Lower leg skin (tissue), 4 donors: ENCODE measurements around the gene LGALS8. TPM values are rescaled to one million over a fixed set of nuclear protein-coding genes. Genes with fewer than 3 reads are reported as not detected.
A peak's percentile ranks its signal among the peaks of the same experiment; 100 is the strongest.

Source experiments
- DNase-seq, 2 donors: peaks; one replicate each; pipeline ENCODE4 v3.0.0-alpha.2; 2019; ENCODE audit warnings: low spot score in 2 of 2
- H3K4me3 ChIP-seq: fragments of 200-600 bp; sonication (generic); 2 replicates; pipeline ENCODE4 v1.5.1; 2017; ENCODE audit warnings: mild to moderate bottlenecking, low read depth; ENCODE audit not compliant: poor library complexity, severe bottlenecking
- POLR2A ChIP-seq, 2 donors: fragments of 450-650 bp; IDR thresholded peaks; one replicate each; pipeline ENCODE4 v1.6.1; 2016 to 2017; ENCODE audit warnings: antibody characterized with exemption in 2 of 2, mild to moderate bottlenecking in 1 of 2, moderate library complexity in 1 of 2
- WGBS, 2 donors: methylation state at CpG; one replicate each; pipeline ENCODE4 v1.1.5; 2018; 5-methylcytosine and 5-hydroxymethylcytosine counted together
- intact Hi-C: fragments of 100-400 bp; cut with DNase I; formaldehyde crosslinking; loops from one replicate; pipeline ENCODE4 v1.15.0; 2023; ENCODE audit warnings: low total_unique reads
- total RNA-seq, 4 donors: library from RNA; depleted of rRNA; stranded (reverse); fragments of >200 nt; gene quantifications; one replicate each; pipeline ENCODE4 v1.1.0, GENCODE V29; 2016
- TF ChIP-seq, protein P1 (sequence below), 3 donors: fragments of 450-650 bp; IDR thresholded peaks; one replicate each; pipeline ENCODE4 v1.5.1; 2016; ENCODE audit warnings: antibody characterized with exemption in 3 of 3, mild to moderate bottlenecking in 3 of 3, moderate library complexity in 2 of 3

LGALS8 gene
- total RNA-seq, 4 donors from 2014 or later = 80.2 to 138 (median 89.4) TPM

GRCh38 chr1:236524142-236524894 lies 536 bp downstream of the LGALS8 start:
- intact Hi-C loops = no loop called here
- 0% methylated on average over 16 to 19 of the region's 32 CpGs for WGBS, 2 donors

DNA sequence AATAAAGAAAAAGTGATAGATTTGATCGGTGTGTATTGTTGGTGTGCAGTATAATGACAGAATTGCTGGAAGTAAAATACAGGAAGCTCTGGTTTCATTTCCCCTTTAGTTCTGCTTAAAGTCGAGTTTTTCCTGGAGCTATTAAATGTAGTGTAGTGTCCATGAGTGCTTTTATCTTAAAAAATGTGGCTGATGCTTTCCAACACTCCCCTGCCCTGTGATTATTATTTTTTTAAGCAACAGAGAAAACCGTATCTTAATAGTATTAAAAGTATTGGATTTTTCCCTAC lies 1.1 kb downstream of the LGALS8 start:
- peak overlapping the region; percentile 80 for H3K4me3 ChIP-seq
- WGBS, 2 donors = 0 to 3% methylated on average over 3 of the region's 3 CpGs
- DNase-seq = no peak
- intact Hi-C loops = no loop called here
- no peak for TF ChIP-seq POLR2A (IDR thresholded peaks at IDR 0.05)
- TF ChIP-seq, protein P1, sequence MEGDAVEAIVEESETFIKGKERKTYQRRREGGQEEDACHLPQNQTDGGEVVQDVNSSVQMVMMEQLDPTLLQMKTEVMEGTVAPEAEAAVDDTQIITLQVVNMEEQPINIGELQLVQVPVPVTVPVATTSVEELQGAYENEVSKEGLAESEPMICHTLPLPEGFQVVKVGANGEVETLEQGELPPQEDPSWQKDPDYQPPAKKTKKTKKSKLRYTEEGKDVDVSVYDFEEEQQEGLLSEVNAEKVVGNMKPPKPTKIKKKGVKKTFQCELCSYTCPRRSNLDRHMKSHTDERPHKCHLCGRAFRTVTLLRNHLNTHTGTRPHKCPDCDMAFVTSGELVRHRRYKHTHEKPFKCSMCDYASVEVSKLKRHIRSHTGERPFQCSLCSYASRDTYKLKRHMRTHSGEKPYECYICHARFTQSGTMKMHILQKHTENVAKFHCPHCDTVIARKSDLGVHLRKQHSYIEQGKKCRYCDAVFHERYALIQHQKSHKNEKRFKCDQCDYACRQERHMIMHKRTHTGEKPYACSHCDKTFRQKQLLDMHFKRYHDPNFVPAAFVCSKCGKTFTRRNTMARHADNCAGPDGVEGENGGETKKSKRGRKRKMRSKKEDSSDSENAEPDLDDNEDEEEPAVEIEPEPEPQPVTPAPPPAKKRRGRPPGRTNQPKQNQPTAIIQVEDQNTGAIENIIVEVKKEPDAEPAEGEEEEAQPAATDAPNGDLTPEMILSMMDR (IDR thresholded peaks at IDR 0.05) = no peak

More at GRCh38 chr1:236524142-236524894, 536 bp downstream of the LGALS8 start:
- no peak for TF ChIP-seq POLR2A (IDR thresholded peaks at IDR 0.05)
- TF ChIP-seq, protein P1 (IDR thresholded peaks at IDR 0.05) = no peak
- DNase-seq = peak in 1 of 2 donors; percentile 62
- H3K4me3 ChIP-seq = peak overlapping the region; percentile 80

DNA sequence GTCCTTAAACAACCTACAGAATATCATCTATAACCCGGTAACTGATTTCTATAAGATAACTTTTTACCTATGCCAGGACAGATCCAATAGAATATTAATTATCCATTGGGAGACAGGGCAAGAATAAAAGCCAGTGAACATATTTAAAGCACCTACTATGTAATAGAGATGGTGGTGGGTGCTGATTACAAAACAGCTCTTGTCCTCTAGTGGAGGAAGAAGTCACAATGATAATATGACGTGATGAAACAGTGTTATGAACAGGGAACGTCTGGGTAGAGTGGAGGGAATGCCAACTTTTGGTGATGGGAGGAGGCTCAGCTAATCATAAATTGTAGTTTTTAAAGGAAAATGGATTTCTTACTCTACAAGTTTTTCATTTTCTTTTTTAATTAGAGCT lies 2.3 kb downstream of the LGALS8 start:
- no peak for DNase-seq
- intact Hi-C loops = no loop called here

DNA sequence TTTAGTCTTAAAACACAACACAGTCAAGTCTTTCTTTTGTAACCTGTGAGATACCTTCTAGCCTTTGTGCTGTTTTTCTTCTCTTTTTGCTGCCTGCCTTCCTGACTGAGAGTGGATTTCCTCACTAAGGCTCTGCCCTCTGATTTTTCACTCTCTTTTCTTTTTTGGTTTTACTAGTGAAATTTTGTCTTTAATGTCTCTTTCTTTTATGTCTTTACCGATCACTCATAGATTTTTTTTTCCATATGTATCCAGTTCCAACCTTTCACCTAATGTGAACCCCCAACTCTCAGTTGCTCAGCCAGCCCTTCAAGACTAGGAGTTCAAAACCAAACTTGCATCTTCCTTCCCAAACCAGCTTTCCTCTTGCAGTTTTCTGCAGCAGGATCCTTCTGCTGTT lies 6.5 kb downstream of the LGALS8 start:
- no peak for DNase-seq
- no peak overlapping the region for H3K4me3 ChIP-seq
- no peak for TF ChIP-seq POLR2A (IDR thresholded peaks at IDR 0.05)
- TF ChIP-seq, protein P1 (IDR thresholded peaks at IDR 0.05) = no peak
- 50 to 63% methylated on average over 1 of the region's 1 CpG for WGBS, 2 donors
- intact Hi-C loops = no loop called here

More for the DNA sequence above, 2.3 kb downstream of the LGALS8 start:
- TF ChIP-seq, protein P1 (IDR thresholded peaks at IDR 0.05) = no peak
- TF ChIP-seq POLR2A (IDR thresholded peaks at IDR 0.05) = no peak
- H3K4me3 ChIP-seq = no peak overlapping the region
- WGBS, 2 donors = 78 to 79% methylated on average over 3 of the region's 3 CpGs

DNA sequence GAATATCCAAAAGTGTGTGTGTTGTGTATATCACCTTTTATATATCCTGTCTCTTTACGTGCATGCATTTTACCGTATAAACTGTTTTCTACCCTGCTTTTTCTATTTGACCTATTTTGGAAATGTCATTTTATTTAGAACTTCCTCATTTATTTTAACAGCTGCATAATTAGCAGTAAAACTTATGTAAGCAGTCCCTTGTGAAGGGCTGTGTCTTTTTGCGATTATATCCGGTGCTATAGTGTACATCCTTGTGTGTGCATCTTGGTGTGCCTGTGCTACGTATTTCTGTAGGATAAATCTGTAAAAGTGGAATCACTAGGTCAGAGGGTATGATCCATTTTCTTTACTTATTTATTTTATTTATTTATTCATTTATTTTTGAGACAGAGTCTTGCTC lies 7.2 kb downstream of the LGALS8 start:
- no peak for DNase-seq
- intact Hi-C loops = no loop called here
- WGBS, 2 donors = 72 to 74% methylated on average over 5 of the region's 5 CpGs
- no peak overlapping the region for H3K4me3 ChIP-seq
- TF ChIP-seq, protein P1 (IDR thresholded peaks at IDR 0.05) = no peak
- TF ChIP-seq POLR2A (IDR thresholded peaks at IDR 0.05) = no peak

GRCh38 chr1:236532850-236533249 lies 9.1 kb downstream of the LGALS8 start:
- WGBS, 2 donors = 87 to 92% methylated on average over 4 of the region's 4 CpGs

More at GRCh38 chr1:236532850-236533249, 9.1 kb downstream of the LGALS8 start:
- TF ChIP-seq, protein P1 (IDR thresholded peaks at IDR 0.05) = no peak
- no peak for TF ChIP-seq POLR2A (IDR thresholded peaks at IDR 0.05)
- DNase-seq = no peak
- H3K4me3 ChIP-seq = no peak overlapping the region
- intact Hi-C loops = no loop called here
